ENCODE data around the gene ZMAT3.

ZMAT3 gene

GRCh38 chr3:179021119-179021903 is 50.3 kb downstream of the ZMAT3 start:
- DNase-seq (ENCODE audit: low read depth): no peak

GRCh38 chr3:179020112-179020511 is 51.5 kb downstream of the ZMAT3 start:
- DNase-seq (ENCODE audit: low read depth): no peak

- DNase-seq (ENCODE audit: low read depth): no peak
These were observed 52.8 kb downstream of the ZMAT3 start for GRCh38 chr3:179018808-179019207.

- DNase-seq (ENCODE audit: low read depth): no peak
These were observed 54.5 kb downstream of the ZMAT3 start for GRCh38 chr3:179016979-179017670.

- no peak for DNase-seq (ENCODE audit: low read depth)
These were observed 56.0 kb downstream of the ZMAT3 start for GRCh38 chr3:179015551-179016020.

GRCh38 chr3:179005706-179006105 is 65.9 kb downstream of the ZMAT3 start:
- no peak for DNase-seq (ENCODE audit: low read depth)

GRCh38 chr3:179005213-179005612 is 66.4 kb downstream of the ZMAT3 start:
- no peak for DNase-seq (ENCODE audit: low read depth)

- no peak for DNase-seq (ENCODE audit: low read depth)
These were observed 71.0 kb downstream of the ZMAT3 start for GRCh38 chr3:179000659-179001058.

GRCh38 chr3:179000144-179000543 is 71.5 kb downstream of the ZMAT3 start:
- no peak for DNase-seq (ENCODE audit: low read depth)

GRCh38 chr3:178996399-178996798 is 75.2 kb downstream of the ZMAT3 start:
- DNase-seq (ENCODE audit: low read depth): no peak

- no peak for DNase-seq (ENCODE audit: low read depth)
These were observed 81.3 kb downstream of the ZMAT3 start for GRCh38 chr3:178990293-178990692.

- no peak for DNase-seq (ENCODE audit: low read depth)
These were observed 81.8 kb downstream of the ZMAT3 start for GRCh38 chr3:178989821-178990220.

- no peak for DNase-seq (ENCODE audit: low read depth)
These were observed 83.9 kb downstream of the ZMAT3 start for GRCh38 chr3:178987745-178988144.

- DNase-seq (ENCODE audit: low read depth): no peak
These were observed 85.2 kb downstream of the ZMAT3 start for GRCh38 chr3:178986456-178986855.

- DNase-seq (ENCODE audit: low read depth): no peak
These were observed 89.5 kb downstream of the ZMAT3 start for GRCh38 chr3:178982137-178982536.

- no peak for DNase-seq (ENCODE audit: low read depth)
These were observed 96.3 kb downstream of the ZMAT3 start for GRCh38 chr3:178975320-178975719.

- no peak for DNase-seq (ENCODE audit: low read depth)
These were observed 100.0 kb downstream of the ZMAT3 start for GRCh38 chr3:178971614-178972013.

- no peak for DNase-seq (ENCODE audit: low read depth)
These were observed 102.5 kb downstream of the ZMAT3 start for GRCh38 chr3:178969004-178969700.
